ENCODE results near the gene SBSN. TPM values are rescaled to one million over a fixed set of nuclear protein-coding genes. Genes with fewer than 3 reads are reported as not detected.
A peak's percentile ranks its signal among the peaks of the same experiment; 100 is the strongest.

The SBSN gene
- polyA plus RNA-seq, 1 donor, result not detected

- no peak for DNase-seq (ENCODE audit: low read depth)
Observed at GRCh38 chr19:35555301-35556005, 27.3 kb upstream of the SBSN start.

- DNase-seq (ENCODE audit: low read depth), result no peak
Observed at GRCh38 chr19:35554076-35554475, 26.0 kb upstream of the SBSN start.

- DNase-seq (ENCODE audit: low read depth), result no peak
Observed at GRCh38 chr19:35553385-35554000, 25.4 kb upstream of the SBSN start.

- no peak for DNase-seq (ENCODE audit: low read depth)
Observed at GRCh38 chr19:35552534-35553384, 24.6 kb upstream of the SBSN start.

GRCh38 chr19:35551091-35551810 is 23.1 kb upstream of the SBSN start:
- DNase-seq (ENCODE audit: low read depth), result no peak

GRCh38 chr19:35549879-35550523 is 21.9 kb upstream of the SBSN start:
- no peak for DNase-seq (ENCODE audit: low read depth)

- DNase-seq (ENCODE audit: low read depth), result no peak
Observed at GRCh38 chr19:35549174-35549788, 21.2 kb upstream of the SBSN start.

- DNase-seq (ENCODE audit: low read depth), result no peak
Observed at GRCh38 chr19:35546532-35546931, 18.4 kb upstream of the SBSN start.

GRCh38 chr19:35545855-35546381 is 17.8 kb upstream of the SBSN start:
- no peak for DNase-seq (ENCODE audit: low read depth)

- DNase-seq (ENCODE audit: low read depth), result peak; percentile 58
Observed at GRCh38 chr19:35545001-35545854, 17.1 kb upstream of the SBSN start, which contains the start of gene TMEM147. TSS of gene TMEM147 (plus strand) at chr19:35545626. CDS start at chr19:35545740, 114 bp downstream.

- DNase-seq (ENCODE audit: low read depth), result no peak
Observed at GRCh38 chr19:35544110-35544802, 16.1 kb upstream of the SBSN start.

- no peak for DNase-seq (ENCODE audit: low read depth)
Observed at GRCh38 chr19:35543280-35544109, 15.4 kb upstream of the SBSN start.

- DNase-seq (ENCODE audit: low read depth), result no peak
Observed at GRCh38 chr19:35542209-35542608, 14.1 kb upstream of the SBSN start.

GRCh38 chr19:35540356-35540927 is 12.3 kb upstream of the SBSN start:
- no peak for DNase-seq (ENCODE audit: low read depth)

- no peak for DNase-seq (ENCODE audit: low read depth)
Observed at GRCh38 chr19:35539850-35540249, 11.7 kb upstream of the SBSN start.

- DNase-seq (ENCODE audit: low read depth), result no peak
Observed at GRCh38 chr19:35539314-35539713, 11.2 kb upstream of the SBSN start.

- no peak for DNase-seq (ENCODE audit: low read depth)
Observed at GRCh38 chr19:35534803-35535480, 6.8 kb upstream of the SBSN start.
